HG03045 (cell line): ENCODE data around the gene UBA7.
A peak's percentile ranks its signal among the peaks of the same experiment; 100 is the strongest.

Experiments
- ATAC-seq: cut with Tn5 transposase; IDR thresholded peaks from one replicate; pipeline ENCODE4 v1.9.1; 2021; ENCODE audit warnings: mild to moderate bottlenecking, moderate library complexity; ENCODE audit not compliant: unreplicated experiment

The UBA7 gene

DNA sequence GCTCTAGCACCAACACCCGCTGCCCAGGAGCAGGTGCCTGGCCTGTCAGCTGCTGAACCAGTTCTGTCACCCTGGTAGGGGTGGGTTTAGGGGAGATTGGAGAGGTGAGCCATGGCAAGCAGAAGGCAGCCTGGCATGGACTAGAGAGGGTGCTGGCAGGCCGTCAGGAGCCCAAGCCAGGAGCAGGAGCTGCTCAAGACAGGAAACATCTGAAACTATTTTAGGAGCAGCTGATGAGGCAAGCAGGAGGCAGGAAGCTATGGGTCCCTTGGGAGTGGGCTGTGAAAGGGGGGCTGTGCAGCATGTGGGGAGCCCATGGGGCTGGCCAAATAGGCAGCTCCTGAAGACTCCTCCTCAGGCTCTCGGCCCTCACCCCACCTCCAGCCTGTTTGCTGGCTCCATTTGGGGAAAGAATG, 8.4 kb downstream of the UBA7 start:
- no peak for ATAC-seq

DNA sequence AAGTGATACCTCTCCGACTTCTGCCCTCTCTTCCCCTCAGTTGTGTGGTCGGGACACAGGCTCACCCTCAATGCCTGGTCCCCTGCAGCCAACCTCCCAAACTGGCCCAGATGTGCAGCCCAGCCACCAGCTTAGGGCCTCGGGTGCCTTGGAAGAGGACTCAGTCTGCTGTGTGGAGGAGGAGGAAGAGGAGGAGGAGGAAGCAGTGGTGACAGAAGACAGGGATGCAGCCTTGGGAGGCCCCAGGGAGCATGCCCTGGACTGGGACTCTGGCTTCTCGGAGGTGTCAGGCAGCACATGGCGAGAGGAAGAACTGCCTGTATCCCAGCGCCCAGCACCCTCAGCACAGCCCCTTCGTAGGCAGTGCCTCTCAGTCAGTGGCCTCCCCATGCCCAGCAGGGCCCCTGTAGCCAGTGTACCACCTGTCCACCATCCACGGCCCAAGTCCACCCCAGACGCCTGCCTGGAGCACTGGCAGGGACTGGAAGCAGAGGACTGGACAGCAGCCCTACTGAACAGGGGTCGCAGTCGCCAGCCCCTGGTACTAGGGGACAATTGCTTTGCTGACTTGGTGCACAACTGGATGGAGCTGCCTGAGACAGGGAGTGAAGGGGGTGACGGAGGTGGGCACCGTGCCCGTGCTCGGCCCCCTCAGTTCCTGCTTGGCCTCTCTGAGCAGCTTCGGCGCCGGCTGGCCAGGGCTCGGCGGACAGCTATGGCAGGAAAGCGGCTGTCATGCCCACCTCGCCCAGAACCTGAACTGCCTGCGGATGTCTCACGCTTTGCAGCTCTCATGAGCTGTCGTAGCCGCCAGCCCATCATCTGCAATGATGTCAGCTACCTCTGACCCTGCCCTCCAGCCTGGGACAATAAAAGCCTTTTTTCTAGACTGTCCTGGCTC, 9.4 kb downstream of the UBA7 start:
- ATAC-seq: no peak

DNA sequence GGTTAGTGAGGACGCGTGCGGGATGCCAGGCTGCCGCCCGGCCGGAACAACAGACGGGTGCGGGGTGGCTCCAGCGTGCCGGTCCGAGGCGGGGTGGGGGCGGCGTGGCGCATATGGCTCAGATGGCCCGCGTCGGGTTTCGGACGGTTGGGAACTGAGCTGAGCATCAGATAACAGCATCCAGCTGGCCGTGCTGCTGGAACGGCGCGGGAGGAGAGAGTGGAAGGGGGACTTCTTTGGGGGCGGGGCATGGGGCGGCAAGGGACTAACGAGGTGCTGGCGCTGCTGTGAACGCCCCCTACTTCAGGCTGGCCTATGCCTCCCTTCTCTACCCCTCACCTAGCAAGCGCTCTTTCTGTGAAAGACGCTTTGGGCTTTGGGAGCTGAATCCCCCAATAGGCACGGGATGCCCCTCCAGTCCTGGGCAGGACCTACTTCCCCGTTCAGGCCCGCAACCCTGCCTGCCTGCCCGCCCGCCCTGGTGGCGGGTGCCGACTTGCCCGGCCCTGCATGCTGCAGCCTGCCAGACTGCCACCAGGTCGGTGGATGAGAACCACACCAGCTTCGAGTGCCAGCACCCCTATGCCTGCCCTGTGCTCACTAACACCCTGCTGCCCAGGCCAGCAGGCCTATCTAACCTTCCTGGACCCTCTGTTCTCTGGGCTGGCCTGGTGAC, 10.2 kb downstream of the UBA7 start:
- ATAC-seq: peak; percentile 22

DNA sequence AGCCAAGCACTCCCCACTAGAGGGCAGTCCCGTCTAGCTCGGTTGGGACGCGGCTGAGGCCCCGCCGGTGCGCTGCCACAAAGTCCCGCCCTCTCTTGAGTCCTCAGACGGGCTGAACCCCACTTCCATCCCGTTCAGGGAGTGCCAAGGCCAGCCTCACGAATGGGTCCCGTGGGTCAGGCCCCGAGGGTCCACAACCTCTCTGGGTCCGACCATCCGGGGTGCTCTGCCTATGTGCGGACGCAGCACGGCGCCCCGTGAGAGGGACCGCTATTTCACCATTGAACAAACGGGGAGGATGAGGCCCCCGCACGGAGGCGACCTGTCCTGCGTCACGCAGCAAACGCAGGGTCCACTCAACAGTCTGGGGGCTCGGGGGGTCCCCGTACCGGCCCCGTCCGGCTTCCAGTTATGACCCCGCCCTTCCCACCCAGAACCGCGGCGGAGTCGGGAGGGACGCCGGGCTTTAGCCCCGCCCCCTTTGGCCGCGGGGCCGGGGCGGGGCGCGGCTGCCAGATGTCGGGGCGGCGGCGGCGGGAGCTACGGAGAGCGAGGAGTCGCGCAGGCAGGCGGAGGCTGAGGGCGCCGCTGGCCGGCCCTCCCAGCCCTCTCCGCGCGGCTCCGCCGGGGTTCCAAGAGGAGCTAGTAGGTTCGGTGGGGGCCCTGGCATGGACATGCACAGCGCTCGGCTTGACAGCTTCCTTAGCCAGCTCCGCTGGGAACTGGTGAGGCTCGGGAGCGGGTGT, 10.9 kb downstream of the UBA7 start, which contains the start of gene INKA1:
Gene INKA1 (plus strand): TSS at position 543 of the 746 bp plus-strand sequence. CDS start 132 bp downstream, at position 675.
- ATAC-seq: peak; percentile 69

DNA sequence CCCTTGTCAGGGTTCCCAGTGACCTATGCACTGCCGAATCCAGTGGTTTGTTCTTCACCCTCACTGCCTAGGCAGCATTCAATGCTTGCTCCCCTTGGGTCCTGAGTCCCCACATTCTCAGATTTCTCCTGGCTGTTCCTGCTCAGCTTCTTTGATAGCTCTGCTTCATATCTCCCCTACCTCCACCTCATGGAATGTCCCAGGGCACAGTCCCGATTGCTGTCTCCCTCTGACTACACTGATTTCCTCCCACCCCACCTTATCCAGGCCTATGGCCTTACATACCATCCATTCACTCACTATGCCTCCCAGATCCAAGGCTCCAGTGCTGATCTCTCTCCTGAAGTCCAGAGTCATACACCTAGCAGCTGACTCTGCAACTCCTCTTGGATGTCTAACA, 12.6 kb downstream of the UBA7 start:
- no peak for ATAC-seq

DNA sequence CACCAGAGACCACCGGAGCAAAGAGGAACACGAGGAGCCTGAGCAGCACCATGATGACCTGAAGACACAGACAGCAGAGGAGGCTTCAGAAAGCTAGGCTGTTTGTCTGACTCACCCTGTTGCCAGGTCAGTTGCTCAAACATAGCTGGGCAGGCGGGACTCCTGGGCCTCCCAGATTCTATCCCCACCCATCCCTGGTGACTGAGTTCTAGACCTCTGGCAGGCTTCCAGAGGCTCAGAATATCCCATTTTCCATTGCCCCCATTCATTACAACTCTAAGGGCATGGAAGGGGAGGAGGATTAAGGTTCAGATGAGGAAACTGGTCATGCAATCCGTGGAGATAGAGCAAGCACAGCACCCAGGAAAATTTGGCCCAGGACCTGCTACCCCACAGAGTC, 14.0 kb downstream of the UBA7 start, which contains the start of gene CDHR4:
Gene CDHR4 (minus strand): TSS at position 113 of the 400 bp plus-strand sequence. CDS start 61 bp downstream, at position 52.
- ATAC-seq: no peak

DNA sequence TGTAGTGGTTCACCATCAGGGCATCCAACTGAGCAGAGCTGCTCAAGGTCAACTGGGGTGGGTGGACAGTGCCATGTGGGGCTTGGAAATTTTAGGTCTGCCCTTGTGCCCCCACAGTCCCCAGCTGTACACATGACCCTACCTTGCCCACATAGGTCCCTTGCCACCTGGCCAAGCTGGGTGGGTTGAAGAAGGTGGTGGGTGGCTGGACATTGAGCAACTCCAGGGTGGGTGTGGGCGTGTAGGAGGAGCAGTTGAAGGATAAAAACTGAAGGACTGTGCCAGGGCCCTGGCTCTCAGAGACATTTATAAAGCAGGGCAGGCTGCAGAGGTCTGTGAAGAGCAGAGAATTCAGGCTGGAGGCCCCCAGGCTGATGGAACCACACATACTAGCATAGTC, 14.6 kb downstream of the UBA7 start:
- no peak for ATAC-seq

DNA sequence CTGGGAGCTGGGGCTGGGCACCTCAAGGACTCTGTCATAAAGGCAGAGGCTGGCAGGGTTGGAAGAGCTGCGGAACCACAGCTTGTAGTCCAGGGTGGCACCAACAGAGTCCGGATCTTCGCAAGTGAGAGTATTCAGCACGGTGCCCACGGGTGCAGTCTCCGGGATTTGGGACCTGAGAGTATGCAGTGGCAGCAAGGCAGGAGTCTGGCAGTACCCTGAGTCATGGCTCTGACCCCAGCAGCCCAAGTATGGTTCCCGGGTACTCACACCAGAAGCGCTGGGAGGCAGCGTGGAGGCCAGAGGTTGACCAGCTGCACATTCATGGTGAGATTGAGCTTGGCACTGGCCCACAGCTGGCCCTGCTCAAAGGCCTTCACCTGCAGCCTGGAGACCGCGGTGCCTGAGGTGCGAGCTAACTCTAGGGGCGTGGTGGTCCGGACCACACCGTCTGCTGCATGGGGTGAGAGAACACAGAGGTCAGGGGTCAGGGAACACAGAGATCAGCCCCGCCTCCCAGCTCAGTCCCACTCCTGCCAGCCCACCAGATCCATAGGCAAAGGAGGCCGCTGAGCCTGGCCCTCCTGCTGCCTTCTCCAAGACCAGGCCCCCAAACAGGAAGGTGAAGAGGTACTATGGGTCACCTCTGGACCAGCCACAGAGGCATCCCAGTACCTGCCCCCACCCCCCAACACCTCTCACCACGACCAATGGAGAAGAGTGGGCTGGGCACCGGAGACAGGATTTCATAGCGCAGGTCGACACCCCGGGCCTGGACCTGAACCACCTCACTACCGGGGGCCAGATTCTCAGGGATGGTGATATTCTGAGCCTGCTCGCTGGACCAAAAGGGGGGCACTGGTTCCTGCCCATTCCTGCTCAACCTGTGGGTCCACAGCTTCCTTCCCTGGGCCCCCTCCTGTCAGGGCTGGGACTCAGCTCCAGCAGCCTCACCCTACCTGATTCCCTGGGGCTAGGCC, 18.5 kb downstream of the UBA7 start:
- ATAC-seq: no peak

DNA sequence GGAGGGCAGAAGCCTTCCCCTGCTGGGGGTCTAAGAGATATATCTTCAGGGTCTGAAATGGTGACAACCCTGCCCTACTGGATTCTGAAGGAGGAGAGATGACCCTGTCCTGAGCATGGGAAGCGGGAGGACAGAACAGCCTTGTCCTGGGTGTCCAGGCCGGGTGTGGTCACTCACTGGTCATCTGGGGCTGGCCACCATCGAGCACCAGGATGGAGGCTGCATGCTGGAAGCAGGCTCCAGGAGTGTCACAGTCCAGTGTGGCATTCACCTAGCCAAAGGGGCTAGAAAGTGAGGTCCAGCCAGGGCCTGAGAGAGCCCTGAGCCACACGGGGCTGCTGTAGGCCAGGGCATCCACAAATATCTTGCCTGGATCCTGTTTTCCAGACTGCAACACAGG, 19.3 kb downstream of the UBA7 start:
- ATAC-seq: no peak

DNA sequence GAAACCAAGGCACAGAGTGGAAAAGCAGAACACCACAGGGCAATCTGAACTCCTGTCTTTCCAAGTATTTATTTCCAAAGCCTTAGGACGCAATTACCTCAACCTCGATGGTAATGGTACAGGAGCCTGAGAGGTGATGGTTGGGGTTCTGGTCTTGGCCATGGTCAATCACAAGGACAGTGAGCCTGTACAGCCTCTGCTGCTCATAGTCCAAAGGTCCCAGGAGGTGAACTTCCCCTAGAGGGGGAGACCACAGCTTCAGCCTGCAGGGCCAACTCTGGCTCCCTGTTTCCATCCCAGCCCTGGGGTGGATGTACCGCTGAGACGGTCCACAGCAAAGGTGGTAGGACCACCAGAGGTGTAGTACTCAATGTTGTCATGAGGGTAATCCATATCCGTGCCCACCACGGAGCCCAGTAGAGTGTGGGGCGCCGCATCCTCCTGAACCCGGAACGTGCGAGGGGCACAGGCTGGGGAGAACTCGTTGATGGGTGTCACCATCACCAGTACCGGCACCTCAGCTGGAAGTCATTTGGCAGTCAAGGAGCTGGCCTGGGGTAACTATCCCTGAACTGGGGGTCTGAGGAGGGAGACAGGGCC, 20.2 kb downstream of the UBA7 start:
- no peak for ATAC-seq

DNA sequence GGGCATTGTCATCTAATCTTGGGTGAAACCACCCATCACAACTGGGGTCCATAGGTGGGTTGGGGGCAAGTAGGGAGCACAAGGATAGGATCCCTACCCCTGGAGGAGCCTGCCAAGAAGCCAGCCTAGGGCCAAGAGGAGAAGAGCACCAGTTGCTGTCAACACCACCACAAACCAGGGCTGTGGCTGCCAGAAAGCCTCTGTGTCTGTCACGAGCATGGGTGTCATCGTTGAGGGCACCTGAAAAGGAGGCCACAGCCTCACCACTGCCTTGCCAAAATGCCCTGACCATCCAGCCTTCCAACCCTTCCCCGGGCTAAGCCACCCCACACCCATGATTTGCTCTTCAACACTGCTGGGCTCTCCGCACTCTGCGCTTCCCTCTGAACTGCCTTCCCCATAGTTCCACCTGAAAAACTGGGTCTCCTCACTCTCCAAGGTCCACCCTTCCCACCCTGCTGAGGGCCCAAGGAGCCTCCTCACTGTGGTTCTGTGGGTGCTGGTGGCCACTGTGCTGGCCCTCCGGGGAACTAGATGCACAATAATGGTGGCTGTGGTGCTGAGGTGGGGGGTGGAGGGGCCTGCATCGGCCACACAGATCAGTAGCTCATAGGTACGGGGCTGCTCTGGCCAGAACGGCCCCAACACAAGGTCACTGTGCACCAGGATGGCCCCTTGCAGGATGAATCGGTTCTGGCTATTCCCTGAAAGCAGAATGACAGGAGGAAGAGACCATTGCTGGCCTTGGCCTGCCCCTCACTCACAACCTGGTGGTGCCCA, 21.2 kb downstream of the UBA7 start:
- ATAC-seq: no peak

DNA sequence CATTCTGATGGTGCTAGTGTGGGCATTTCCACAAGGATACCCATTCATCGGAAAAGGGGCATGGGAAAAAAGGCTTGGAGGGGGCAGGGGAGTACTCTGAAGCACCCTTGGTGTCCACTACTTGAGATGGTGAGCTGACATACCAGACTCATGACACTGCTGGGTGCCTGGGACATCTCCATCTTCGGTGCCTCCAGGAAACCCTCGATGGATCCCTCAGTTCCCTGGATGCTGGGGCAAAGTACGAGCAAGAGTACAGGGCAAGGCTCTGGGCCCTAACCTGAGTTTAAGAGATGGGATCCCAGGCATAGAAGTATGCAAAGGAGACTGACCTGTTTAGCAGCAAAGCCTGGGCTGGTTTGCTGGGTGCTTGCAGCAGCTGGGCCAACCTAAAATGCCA, 22.2 kb downstream of the UBA7 start:
- no peak for ATAC-seq

DNA sequence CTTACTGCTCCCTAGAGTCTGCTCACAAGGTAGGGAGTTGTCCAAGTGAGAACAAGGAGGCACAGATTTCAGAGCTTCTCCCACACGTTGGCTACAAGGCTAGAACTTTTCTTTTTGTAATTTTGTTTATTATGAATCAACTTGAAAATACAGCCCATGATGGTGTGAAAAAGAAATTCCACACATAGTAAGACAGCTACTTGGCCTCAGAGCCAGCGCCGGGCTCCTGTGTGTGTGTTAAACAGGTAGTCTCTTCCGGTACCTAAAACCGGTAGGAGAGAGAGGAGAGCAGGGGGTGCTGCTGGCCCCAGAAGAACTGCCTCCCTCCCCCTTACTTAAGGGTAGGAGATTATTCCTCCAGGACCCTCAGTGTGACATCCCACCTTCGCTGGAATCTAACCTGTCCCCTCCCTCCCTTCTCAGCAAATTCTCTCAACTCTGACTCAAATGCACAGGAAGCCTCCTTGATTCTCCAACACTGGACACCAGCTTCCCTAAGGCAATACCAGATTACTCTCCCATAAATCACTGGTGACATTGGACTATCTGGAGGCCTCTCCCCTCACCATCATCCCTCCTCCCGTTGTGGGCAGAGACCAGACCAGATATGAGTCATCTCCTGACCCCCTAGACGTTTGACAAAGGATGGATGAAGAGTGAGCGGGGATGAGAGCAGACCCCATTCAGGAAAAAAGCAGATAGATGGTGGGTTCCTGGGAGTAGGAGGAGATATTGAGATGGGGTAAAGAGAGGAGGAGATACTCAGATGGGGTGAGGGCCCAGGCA, 22.9 kb downstream of the UBA7 start:
- no peak for ATAC-seq

DNA sequence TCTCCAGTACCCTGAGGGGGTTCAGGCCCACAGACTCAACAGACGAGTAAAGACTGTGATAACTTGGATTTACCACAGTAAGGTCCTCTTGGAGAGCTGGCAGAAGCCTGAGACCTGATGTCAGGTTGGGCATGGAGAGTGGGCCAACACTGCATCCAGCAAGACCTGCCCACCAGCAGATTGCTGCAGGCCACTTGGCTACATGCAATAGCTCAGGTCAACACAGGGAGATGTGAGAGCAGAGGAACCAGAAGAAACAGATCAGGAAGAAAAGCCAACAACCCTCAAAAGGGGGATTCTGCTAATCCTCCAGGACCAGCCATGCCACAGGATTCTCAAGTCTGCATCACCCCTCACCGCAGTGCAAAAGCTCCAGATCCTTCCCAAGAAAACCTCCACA, 25.7 kb downstream of the UBA7 start:
- ATAC-seq: no peak

DNA sequence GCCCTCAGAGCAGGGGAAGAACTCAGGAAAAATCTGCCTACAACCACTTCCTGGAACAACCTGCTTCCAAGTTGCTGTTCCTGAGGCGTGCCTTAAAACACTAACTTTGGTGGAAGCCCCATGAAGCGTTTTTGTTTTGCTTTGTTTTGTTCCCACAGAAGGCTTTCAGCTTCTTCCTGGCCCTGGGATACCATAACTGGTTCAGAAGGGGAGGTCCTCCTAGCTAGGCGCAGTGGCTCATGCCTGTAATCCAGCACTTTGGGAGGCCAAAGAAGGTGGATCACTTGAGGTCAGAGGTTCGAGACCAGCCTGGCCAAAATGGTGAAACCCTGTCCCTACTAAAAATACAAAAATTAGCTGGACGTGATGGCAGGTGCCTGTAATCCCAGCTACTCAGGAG, 26.2 kb downstream of the UBA7 start:
- no peak for ATAC-seq

DNA sequence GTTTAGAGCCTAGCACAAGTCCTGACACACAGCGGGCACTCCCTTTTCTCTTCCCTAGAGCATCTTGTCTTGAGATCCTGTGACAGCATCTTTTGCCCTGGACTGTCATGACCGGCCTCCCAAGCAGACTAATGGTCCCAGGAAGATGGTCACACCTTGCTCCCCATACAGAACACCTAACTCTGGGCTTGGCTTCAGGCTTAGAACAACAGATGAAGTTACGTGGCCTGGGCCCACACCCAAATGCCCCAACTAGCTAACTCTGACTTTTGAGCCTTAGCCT, 26.6 kb downstream of the UBA7 start:
- ATAC-seq: no peak

DNA sequence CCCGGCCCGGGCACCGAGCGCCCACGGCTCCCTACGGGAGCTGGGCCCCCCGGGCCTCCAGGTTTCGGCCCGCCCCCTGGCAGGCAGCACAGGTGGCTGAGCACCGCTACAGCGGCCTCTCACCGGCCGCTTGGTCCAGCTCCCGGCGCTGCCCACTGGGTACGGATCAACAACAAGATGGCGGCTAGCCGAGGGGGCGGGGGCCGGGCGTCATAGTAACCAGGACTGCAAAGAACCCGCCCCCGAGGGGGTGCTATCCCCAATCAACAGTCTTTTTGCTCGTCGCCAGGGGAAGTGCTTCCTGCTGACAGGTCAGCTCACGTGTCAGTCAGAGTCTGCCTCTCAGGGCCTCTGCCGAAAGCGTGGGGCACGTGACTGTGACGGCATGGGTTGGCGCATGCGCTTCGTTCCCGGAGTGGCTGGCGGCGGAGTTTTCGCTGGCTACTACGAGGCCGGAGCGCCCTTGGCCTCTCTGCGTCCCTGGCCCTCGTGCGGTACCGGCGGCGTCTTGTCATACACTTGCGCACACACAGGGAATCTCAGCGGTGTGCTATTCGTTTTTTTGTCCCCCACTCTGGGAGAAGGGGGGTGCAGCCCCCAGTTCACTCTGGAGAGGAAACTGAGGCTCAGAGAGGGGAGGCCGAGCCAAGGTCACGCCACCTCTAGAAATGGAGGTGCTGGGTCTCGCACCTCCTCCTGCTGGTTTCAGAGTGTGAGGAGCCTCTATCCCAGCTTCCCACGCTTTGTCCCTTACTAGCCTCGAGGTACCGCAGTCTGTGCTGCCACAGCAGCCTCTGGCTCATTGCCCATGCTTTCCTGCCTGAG, 27.2 kb downstream of the UBA7 start, which contains the start of gene IP6K1:
Gene IP6K1 (minus strand): TSS at position 186 of the 825 bp plus-strand sequence. CDS start 38,502 bp downstream, outside the sequence.
- ATAC-seq: peak; percentile 98
